Sigmoid colon (tissue), 4 donors: Measurements from ENCODE around the gene DMBT1.

ENCODE experiments used
- EP300 ChIP-seq, 4 donors: sonication (generic); formaldehyde crosslinking; IDR thresholded peaks; one replicate each; pipeline ENCODE4 v1.6.1; 2017; ENCODE audit warnings: antibody characterized with exemption in 4 of 4
- POLR2A ChIP-seq, 2 donors: fragments of 450-650 bp; IDR thresholded peaks; one replicate each; pipeline ENCODE4 v1.6.1; 2016; ENCODE audit warnings: antibody characterized with exemption in 2 of 2, mild to moderate bottlenecking in 2 of 2, moderate library complexity in 2 of 2
- POLR2AphosphoS5 ChIP-seq, 4 donors: sonication (generic); formaldehyde crosslinking; IDR thresholded peaks; one replicate each; pipeline ENCODE4 v1.6.1; 2017; ENCODE audit warnings: antibody characterized with exemption in 4 of 4

GRCh38 chr10:122548407-122549085, 12.0 kb upstream of the DMBT1 start:
- TF ChIP-seq POLR2A (IDR thresholded peaks at IDR 0.05), result no peak
- no peak for TF ChIP-seq POLR2AphosphoS5 (IDR thresholded peaks at IDR 0.05)
- TF ChIP-seq EP300 (IDR thresholded peaks at IDR 0.05), result no peak
